WI38 (cell line): Measurements from ENCODE around the gene CST5.
"Not testable (repeated sequence)": the region's sequence is repeated elsewhere in the genome, so short reads cannot be mapped to it uniquely, and the experiment has no call there.

Experiments used
- H3K4me3 ChIP-seq: 2 replicates; pipeline ENCODE4 v1.5.1; 2011; ENCODE audit warnings: low read depth, mild to moderate bottlenecking, control low read depth, low read length
- CTCF ChIP-seq: IDR thresholded peaks from 2 replicates; pipeline ENCODE4 v1.5.1; 2012; ENCODE audit warnings: low read depth, mild to moderate bottlenecking, control low read depth, low read length

Gene CST5

DNA sequence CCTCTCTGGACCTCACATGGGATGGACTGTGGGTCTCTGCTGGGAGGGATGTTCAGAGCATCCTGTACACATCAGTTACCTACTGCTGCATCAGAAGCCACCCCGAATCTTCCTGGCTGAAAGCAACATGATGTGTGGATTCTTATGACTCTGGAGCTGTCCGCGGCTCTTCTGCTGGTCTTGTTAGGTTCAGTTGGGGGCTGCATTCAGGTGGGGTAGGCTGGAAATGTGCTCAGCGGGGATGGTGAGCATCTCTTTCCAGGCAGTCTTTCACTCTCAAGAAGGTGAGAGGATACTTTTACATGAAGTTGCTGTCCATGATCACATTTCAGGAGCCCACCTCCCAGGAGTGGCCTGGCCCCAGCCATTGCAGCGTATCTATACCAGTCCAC, 5.2 kb upstream of the CST5 start:
- TF ChIP-seq CTCF, result no peak
- no peak overlapping the region for H3K4me3 ChIP-seq

- H3K4me3 ChIP-seq, result no peak overlapping the region
- TF ChIP-seq CTCF, result no peak
Measured at GRCh38 chr20:23884136-23884770, 4.7 kb upstream of the CST5 start.

DNA sequence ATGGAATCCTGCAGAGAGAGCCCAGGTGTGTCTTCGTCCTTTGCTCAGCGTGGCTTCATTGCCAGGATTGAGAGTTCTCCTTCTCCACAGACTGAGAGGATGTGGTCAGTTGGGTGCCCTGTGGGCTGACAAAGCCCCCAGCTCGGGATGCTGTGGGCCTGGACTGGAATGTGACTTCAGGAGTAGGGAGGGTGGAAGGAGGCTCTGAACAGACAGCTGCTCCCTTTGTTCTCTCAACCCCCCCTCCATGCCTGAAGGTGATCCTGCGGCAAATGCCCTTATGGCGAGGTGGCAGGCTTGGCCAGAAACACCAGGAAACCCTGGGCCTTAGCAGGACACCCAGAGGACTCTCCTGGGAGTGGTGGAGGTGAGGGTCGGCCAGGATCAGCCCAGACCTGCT, 1.8 kb upstream of the CST5 start:
- TF ChIP-seq CTCF, result no peak
- no peak overlapping the region for H3K4me3 ChIP-seq

DNA sequence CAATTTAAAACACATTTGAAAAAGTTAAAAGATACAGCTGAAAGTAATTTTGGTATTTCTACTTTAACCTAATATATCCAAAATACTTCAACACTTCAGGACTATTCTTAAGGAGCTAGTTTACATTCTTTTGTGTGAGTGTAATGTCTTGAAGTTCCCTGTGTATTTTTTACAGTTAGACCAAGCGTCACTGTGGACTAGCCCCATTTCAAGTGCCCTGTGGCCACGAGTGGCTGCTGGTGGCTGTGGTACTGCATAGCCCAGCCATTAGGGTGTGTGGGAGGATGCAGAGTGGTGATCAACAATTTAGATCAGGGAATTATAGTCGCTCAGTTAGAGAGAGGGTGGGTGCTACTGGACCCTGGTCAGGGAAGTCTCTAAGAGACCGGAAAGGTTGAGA, 869 bp upstream of the CST5 start:
- H3K4me3 ChIP-seq, result no peak overlapping the region
- TF ChIP-seq CTCF, result no peak

GRCh38 chr20:23879811-23880374, 345 bp upstream of the CST5 start:
- no peak for TF ChIP-seq CTCF
- no peak overlapping the region for H3K4me3 ChIP-seq

DNA sequence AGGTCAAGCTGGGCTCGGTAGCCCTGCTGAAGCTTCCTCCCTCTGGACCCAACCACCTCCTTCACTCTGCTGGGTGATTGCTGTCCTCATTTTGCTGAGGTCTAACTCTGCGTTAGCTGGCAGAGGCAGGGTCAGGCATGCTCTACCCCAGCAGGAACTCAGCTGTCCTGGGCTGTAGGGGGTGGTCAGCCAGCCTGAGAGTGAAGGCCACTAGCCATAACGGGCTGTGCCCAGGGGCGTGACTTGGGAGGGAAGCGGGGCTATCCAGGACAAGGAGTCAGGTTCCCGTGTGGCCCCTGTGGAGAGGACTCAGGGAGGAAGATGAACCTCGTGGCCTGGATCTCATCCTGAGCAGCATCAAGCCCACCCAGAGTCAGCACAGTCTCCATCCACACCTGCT, 761 bp downstream of the CST5 start:
- TF ChIP-seq CTCF, result no peak

DNA sequence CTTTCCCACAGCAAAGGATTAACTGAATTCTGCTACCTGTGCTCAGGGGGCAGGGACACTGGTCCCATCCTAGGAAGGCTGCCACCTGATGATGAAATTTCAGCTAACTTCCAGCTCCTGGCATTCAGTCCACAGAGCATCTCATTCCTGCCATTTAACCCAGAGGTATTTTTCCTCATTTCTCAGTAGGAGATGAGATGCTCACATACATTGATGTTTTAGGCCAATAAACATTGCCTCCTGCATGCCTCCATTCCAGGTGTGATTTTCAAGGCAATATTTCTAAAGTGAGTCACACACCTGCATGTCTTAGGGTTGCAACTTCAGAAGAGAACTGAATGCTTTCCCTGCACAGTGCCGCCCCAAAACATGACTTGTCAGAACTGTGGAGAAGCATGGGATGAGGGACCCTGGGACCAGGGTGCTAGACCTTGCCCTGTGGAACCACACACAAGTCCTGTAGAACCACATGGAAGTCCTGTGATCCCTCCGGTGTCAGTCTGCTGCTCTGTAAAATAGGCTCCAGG, 1.5 kb downstream of the CST5 start:
- H3K4me3 ChIP-seq, result not testable (repeated sequence)

More for the DNA sequence above, 761 bp downstream of the CST5 start:
- no peak overlapping the region for H3K4me3 ChIP-seq

DNA sequence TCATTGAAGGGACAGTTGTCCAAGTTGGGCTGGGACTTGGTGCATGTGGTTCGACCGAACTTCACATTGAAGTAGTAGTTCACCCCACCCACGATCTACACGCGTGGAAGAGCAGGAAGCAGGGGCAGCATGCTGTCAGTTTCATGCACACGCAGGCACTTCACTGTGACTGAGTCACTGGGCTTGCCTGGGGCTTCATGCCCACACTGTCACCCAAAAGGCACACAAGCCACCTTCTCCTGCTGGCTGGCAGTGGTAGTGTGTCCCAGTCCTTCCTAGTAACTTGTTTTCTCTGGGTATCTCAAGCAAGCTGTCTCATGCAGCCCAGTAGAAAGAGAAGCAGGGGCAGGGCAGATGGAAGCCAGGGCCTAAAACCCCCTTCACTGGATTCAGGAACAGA, 2.0 kb downstream of the CST5 start:
- no peak for TF ChIP-seq CTCF
- no peak overlapping the region for H3K4me3 ChIP-seq
